ENCODE data around the gene SPECC1L.

- TF ChIP-seq CTCF (IDR thresholded peaks at IDR 0.05): no peak
- TF ChIP-seq POLR2A (IDR thresholded peaks at IDR 0.05): no peak
Measured at GRCh38 chr22:24427500-24428164, 157.0 kb downstream of the SPECC1L start, which contains the start of gene ADORA2A.
